K562 (cell line): ENCODE measurements around the gene NRP1. TPM values are rescaled to one million over a fixed set of nuclear protein-coding genes. Genes with fewer than 3 reads are reported as not detected.

Experiments
- MGA ChIP-seq: fragments of 450-650 bp; IDR thresholded peaks from 2 replicates; pipeline ENCODE4 v1.6.1; 2016; ENCODE audit warnings: mild to moderate bottlenecking, moderate library complexity
- NRF1 ChIP-seq, 2 experiments: fragments of 450-650 bp; IDR thresholded peaks in 1 of 2; conservative IDR thresholded peaks in 1 of 2; 2 replicates each; pipeline ENCODE4 v1.6.1; 2014; ENCODE audit warnings: mild to moderate bottlenecking in 2 of 2
- polyA plus RNA-seq, 8 experiments: library from polyadenylated mRNA; depleted of rRNA in 4 of 8; stranded (reverse) in 5 of 8; unstranded in 3 of 8; fragments of >200 nt; fragmentation: Nextera tagmentation in 2 of 8; fragmentation: Illumina TruSeq in 1 of 8; extraction: Ambion mirVana in 2 of 8; extraction: Trizol in 1 of 8; gene quantifications; 2 replicates each; pipeline versions ENCODE4 v1.2.1 to v1.2.3, GENCODE V29; 2011 to 2014; ENCODE audit warnings: inconsistent platforms in 1 of 8, missing spikeins in 1 of 8
- total RNA-seq, 7 experiments: library from RNA; depleted of rRNA in 6 of 7; stranded (reverse); fragments of >200 nt in 6 of 7; fragmentation: Illumina TruSeq in 2 of 7; extraction: Trizol in 2 of 7; gene quantifications; 2 replicates each; pipeline versions ENCODE4 v1.2.1 to v1.2.3, GENCODE V29; 2011 to 2021; ENCODE audit warnings: low replicate concordance in 1 of 7

NRP1 gene
- total and polyA plus RNA-seq, 9 of the 15 experiments (the other 6 are each of a cell fraction or from before 2014, with no cell fraction given), result 0.01 to 0.38 (median 0.04) TPM; not detected in 5

GRCh38 chr10:33233221-33233620 lies 101.2 kb downstream of the NRP1 start (continued):
- TF ChIP-seq MGA (no peak), NRF1 (conservative IDR thresholded peaks at IDR 0.05 in 1 of 2, IDR thresholded peaks at IDR 0.05 in 1 of 2) (no peak)
- TF ChIP-seq, all 486 proteins: peak for 0
